H1 (cell line): ENCODE results near the gene PPP1R15B. TPM values are rescaled to one million over a fixed set of nuclear protein-coding genes. Genes with fewer than 3 reads are reported as not detected.
A peak's percentile ranks its signal among the peaks of the same experiment; 100 is the strongest.

Experiments
- CTCF ChIA-PET: fragments of 300-600 bp; sonication (Branson Sonifier 250); formaldehyde crosslinking; loops from one replicate; lab custom pipeline; 2021; ENCODE audit not compliant: partially characterized antibody; lab: Charles Lee
- POLR2A ChIA-PET: fragments of 300-600 bp; sonication (Branson Sonifier 250); formaldehyde crosslinking; loops from one replicate; lab custom pipeline; 2021; ENCODE audit warnings: inconsistent platforms; ENCODE audit not compliant: partially characterized antibody; lab: Charles Lee
- DNase-seq, 2 experiments: peaks; one replicate each; pipeline versions ENCODE4 v3.0.0 to v3.0.0-alpha.2; 2010 to 2022; ENCODE audit warnings: low spot score in 2 of 2, low read depth in 1 of 2, mixed read lengths in 1 of 2
- FAIRE-seq: peaks from 2 replicates; lab custom pipeline; 2011; peaks lifted over from hg19 to GRCh38; lab: Jason Lieb, UNC
- H2AFZ ChIP-seq: 2 replicates; pipeline ENCODE4 v1.8.1; 2012; ENCODE audit warnings: low read length, inconsistent platforms
- H2AK5ac ChIP-seq: 2 replicates; pipeline ENCODE4 v1.6.1; 2013; ENCODE audit warnings: low read depth, low read length
- H2BK120ac ChIP-seq: replicated peaks from 2 replicates; pipeline ENCODE3; 2013; ENCODE audit warnings: low read depth, low read length, inconsistent platforms
- H2BK12ac ChIP-seq: 2 replicates; pipeline ENCODE4 v1.6.1; 2013; ENCODE audit warnings: low read depth, low read length
- H2BK15ac ChIP-seq: 2 replicates; pipeline ENCODE4 v1.6.1; 2013; ENCODE audit warnings: low read length
- H2BK20ac ChIP-seq: 2 replicates; pipeline ENCODE4 v1.6.1; 2013; ENCODE audit warnings: low read length
- H2BK5ac ChIP-seq: 2 replicates; pipeline ENCODE4 v1.6.1; 2013; ENCODE audit warnings: low read depth, low read length
- H3K14ac ChIP-seq: 2 replicates; pipeline ENCODE4 v1.6.1; 2013; ENCODE audit warnings: inconsistent platforms; ENCODE audit not compliant: insufficient read length
- H3K18ac ChIP-seq: 2 replicates; pipeline ENCODE4 v1.6.1; 2013; ENCODE audit warnings: low read length; ENCODE audit errors: extremely low read depth
- H3K23ac ChIP-seq: 2 replicates; pipeline ENCODE4 v1.6.1; 2013; ENCODE audit warnings: inconsistent platforms; ENCODE audit not compliant: insufficient read length
- H3K23me2 ChIP-seq: 2 replicates; pipeline ENCODE4 v1.6.1; 2013; ENCODE audit warnings: low read depth, low read length
- H3K27ac ChIP-seq: 2 replicates; pipeline ENCODE4 v1.6.1; 2011; ENCODE audit warnings: low read depth, low read length, inconsistent platforms
- H3K27me3 ChIP-seq, 4 experiments: replicated peaks in 1 of 4; 1 replicate in 1 of 4; 2 replicates in 3 of 4; pipeline versions ENCODE4 v1.6.1 to v1.8.1; 2011 to 2013; ENCODE audit warnings: low read length in 3 of 4, mild to moderate bottlenecking in 3 of 4, inconsistent platforms in 2 of 4, mixed read lengths in 2 of 4, moderate library complexity in 1 of 4; ENCODE audit not compliant: control insufficient read depth in 3 of 4, insufficient read depth in 3 of 4; ENCODE audit errors: extremely low read depth in 1 of 4
- H3K36me3 ChIP-seq, 4 experiments: 2 replicates each; pipeline versions ENCODE4 v1.6.1 to v1.8.1; 2011 to 2013; ENCODE audit warnings: mild to moderate bottlenecking in 4 of 4, low read length in 3 of 4, moderate library complexity in 2 of 4, control low read depth in 1 of 4, inconsistent platforms in 1 of 4; ENCODE audit not compliant: insufficient read depth in 4 of 4, control insufficient read depth in 2 of 4
- H3K4ac ChIP-seq: replicated peaks from 2 replicates; pipeline ENCODE3; 2013; ENCODE audit warnings: low read length, low read depth, mixed read lengths, inconsistent platforms; ENCODE audit not compliant: insufficient read length
- H3K4me1 ChIP-seq, 4 experiments: replicated peaks in 1 of 4; 1 replicate in 1 of 4; 2 replicates in 3 of 4; pipeline versions ENCODE4 v1.6.1 to v1.8.1; 2011 to 2013; ENCODE audit warnings: low read length in 3 of 4, inconsistent platforms in 2 of 4, mixed read lengths in 1 of 4; ENCODE audit not compliant: insufficient read depth in 4 of 4, control insufficient read depth in 3 of 4
- H3K4me2 ChIP-seq, 2 experiments: 2 replicates each; pipeline versions ENCODE4 v1.6.1 to v1.8.1; 2011 to 2013; ENCODE audit warnings: low read depth in 2 of 2, low read length in 2 of 2, control low read depth in 1 of 2, inconsistent platforms in 1 of 2, mild to moderate bottlenecking in 1 of 2; ENCODE audit not compliant: insufficient read depth in 1 of 2
- H3K4me3 ChIP-seq, 4 experiments: fragments of 200-600, 300-600 bp in 1 of 4; sonication (generic), shearing (Covaris generic), sonication (Bioruptor Twin) in 1 of 4; 2 replicates each; pipeline versions ENCODE4 v1.5.1 to v1.8.1; 2011 to 2016; ENCODE audit warnings: low read length in 4 of 4, low read depth in 3 of 4, control low read depth in 2 of 4, inconsistent platforms in 2 of 4, mild to moderate bottlenecking in 2 of 4, mixed read lengths in 1 of 4, moderate library complexity in 1 of 4; ENCODE audit not compliant: insufficient read depth in 2 of 4; ENCODE audit errors: extremely low read depth in 1 of 4
- H3K56ac ChIP-seq: replicated peaks from 2 replicates; pipeline ENCODE3; 2013; ENCODE audit warnings: low read depth, mild to moderate bottlenecking, mixed read lengths, low read length, inconsistent platforms; ENCODE audit not compliant: insufficient read length
- H3K79me1 ChIP-seq: 2 replicates; pipeline ENCODE4 v1.6.1; 2013; ENCODE audit warnings: low read depth, low read length, control low read depth
- H3K79me2 ChIP-seq, 2 experiments: 2 replicates each; pipeline versions ENCODE4 v1.6.1 to v1.8.1; 2012 to 2013; ENCODE audit warnings: low read length in 2 of 2, mild to moderate bottlenecking in 2 of 2, inconsistent platforms in 1 of 2; ENCODE audit not compliant: insufficient read depth in 2 of 2, control insufficient read depth in 1 of 2
- H3K9ac ChIP-seq, 4 experiments: replicated peaks in 1 of 4; 1 replicate in 1 of 4; 2 replicates in 3 of 4; pipeline versions ENCODE4 v1.6.1 to v1.8.1; 2011 to 2013; ENCODE audit warnings: low read depth in 3 of 4, low read length in 3 of 4, control low read depth in 2 of 4, mild to moderate bottlenecking in 2 of 4, moderate library complexity in 2 of 4, inconsistent platforms in 1 of 4; ENCODE audit errors: extremely low read depth in 1 of 4
- H3K9me3 ChIP-seq, 2 experiments: 2 replicates each; pipeline versions ENCODE4 v1.6.1 to v1.8.1; 2012 to 2013; ENCODE audit warnings: mild to moderate bottlenecking in 2 of 2, moderate library complexity in 2 of 2, control low read depth in 1 of 2, inconsistent platforms in 1 of 2, low read depth in 1 of 2, low read length in 1 of 2, mixed read lengths in 1 of 2; ENCODE audit not compliant: insufficient read depth in 2 of 2
- H4K20me1 ChIP-seq, 2 experiments: replicated peaks in 1 of 2; 2 replicates each; pipeline versions ENCODE3 to v1.8.1; 2011 to 2013; ENCODE audit warnings: inconsistent platforms in 2 of 2, low read length in 2 of 2, mild to moderate bottlenecking in 1 of 2; ENCODE audit not compliant: insufficient read depth in 2 of 2, control insufficient read depth in 1 of 2
- H4K5ac ChIP-seq: 2 replicates; pipeline ENCODE4 v1.6.1; 2013; ENCODE audit warnings: low read length, low read depth, mixed read lengths, inconsistent platforms; ENCODE audit not compliant: insufficient read length
- H4K8ac ChIP-seq: 2 replicates; pipeline ENCODE4 v1.8.0; 2013; ENCODE audit warnings: mild to moderate bottlenecking, moderate library complexity, low read length, inconsistent platforms; ENCODE audit not compliant: insufficient read depth; ENCODE audit errors: extremely low read depth
- H4K91ac ChIP-seq: replicated peaks from 2 replicates; pipeline ENCODE3; 2013; ENCODE audit warnings: low read length, mixed read lengths, inconsistent platforms; ENCODE audit not compliant: insufficient read length
- HDAC2 ChIP-seq, 2 experiments: fragments of 300-600 bp in 1 of 2; sonication (generic) in 1 of 2; IDR thresholded peaks; 2 replicates each; pipeline ENCODE4 v1.6.1; 2011 to 2012; ENCODE audit warnings: low read depth in 2 of 2, low read length in 2 of 2, mild to moderate bottlenecking in 2 of 2, moderate library complexity in 2 of 2, borderline replicate concordance in 1 of 2, inconsistent platforms in 1 of 2
- KDM1A ChIP-seq: fragments of 200-600, 300-600 bp; sonication (generic); IDR thresholded peaks from 2 replicates; pipeline ENCODE4 v1.7.1; 2016; ENCODE audit warnings: mild to moderate bottlenecking, low read length, borderline replicate concordance
- SP2 ChIP-seq: IDR thresholded peaks from 2 replicates; pipeline ENCODE4 v1.6.1; 2012; ENCODE audit warnings: mild to moderate bottlenecking, low read length, inconsistent platforms
- TEAD4 ChIP-seq: IDR thresholded peaks from 2 replicates; pipeline ENCODE4 v1.6.1; 2012; ENCODE audit warnings: low read depth, low read length, inconsistent platforms, mixed read lengths
- WGBS, 2 experiments: shearing (Covaris generic) in 1 of 2; methylation state at CpG; one replicate each; pipeline versions ENCODE4 v1.1.6 to v1.1.7; 2013 to 2015; ENCODE audit warnings: low lambda C conversion rate in 2 of 2, mixed read lengths in 2 of 2, inconsistent platforms in 1 of 2, low coverage in 1 of 2, missing lambda C conversion rate in 1 of 2; ENCODE audit not compliant: insufficient replicate concordance in 2 of 2, insufficient coverage in 1 of 2, insufficient read length in 1 of 2; ENCODE audit errors: extremely low coverage in 1 of 2, missing lambda C conversion rate in 1 of 2; 5-methylcytosine and 5-hydroxymethylcytosine counted together
- polyA plus RNA-seq, 7 experiments: library from polyadenylated mRNA; depleted of rRNA in 3 of 7; stranded (reverse) in 5 of 7; unstranded in 2 of 7; fragments of >200 nt in 5 of 7; fragments of 200-250 nt in 2 of 7; gene quantifications; 1 replicate in 5 of 7; 2 replicates in 1 of 7; 4 replicates in 1 of 7; pipeline versions ENCODE4 v1.2.1 to v1.2.3, GENCODE V29; 2011 to 2013; ENCODE audit warnings: missing spikeins in 2 of 7, mixed read lengths in 2 of 7
- total RNA-seq: library from RNA; stranded (reverse); fragmentation: NEBNext Ultra II Directional; extraction: Animal tissue kit (Norgen Biotek cat#: 25700); gene quantifications from 2 replicates; pipeline ENCODE4 v1.2.1, GENCODE V29; 2021

PPP1R15B gene
- total and polyA plus RNA-seq, 2 of the 8 experiments (the other 6 are each of a cell fraction or from before 2014, with no cell fraction given), result 14.4 to 72.2 TPM

GRCh38 chr1:204358605-204359004 is 53.0 kb downstream of the PPP1R15B start:
- no peak overlapping the region for H2AK5ac ChIP-seq
- H3K23ac ChIP-seq, result no peak overlapping the region
- peak overlapping the region; percentile 24 for H3K18ac ChIP-seq
- H4K5ac ChIP-seq, result no peak overlapping the region
- no peak for FAIRE-seq
- H3K56ac ChIP-seq, result no peak overlapping the region
- no peak overlapping the region for H4K8ac ChIP-seq
- H3K27ac ChIP-seq, result no peak overlapping the region
- H3K4ac ChIP-seq, result no peak overlapping the region
- no peak overlapping the region; the same call in 1 of the 2 replicates for H2BK15ac ChIP-seq
- ChIA-PET POLR2A (interaction anchor here (1.1 kb wide), 1 partner anchor 20 kb away, joined by 4 read pairs; no protein-coding TSS in a partner anchor), CTCF (interaction anchor here (0.6 to 9.5 kb wide), 21 partner anchors 8 to 764 kb away, joined by 3 to 318 read pairs (median 12); partner anchors contain the start of genes GOLT1A, KISS1 and REN)
- H3K79me2 ChIP-seq, result no peaks in the 10 kb centered on the region
- H3K4me3 ChIP-seq, result peak overlapping the region in 1 of 4 experiments; percentile 45; a peak in 1 of 8 replicates
- peaks cover 0 to 9% (median 5%) of the 10 kb centered on the region in 4 experiments; a peak in 4 of 7 replicates for H3K27me3 ChIP-seq
- no peaks in the 10 kb centered on the region for H3K9me3 ChIP-seq
- no peak overlapping the region for H3K14ac ChIP-seq
- H3K23me2 ChIP-seq, result no peaks in the 10 kb centered on the region
- no peaks in the 10 kb centered on the region for H3K36me3 ChIP-seq
- no peak overlapping the region for H3K9ac ChIP-seq
- no peaks in the 10 kb centered on the region for H4K20me1 ChIP-seq
- peaks cover 13 to 20% (median 18%) of the 10 kb centered on the region in 4 experiments for H3K4me1 ChIP-seq
- H3K79me1 ChIP-seq, result no peaks in the 10 kb centered on the region
- no peak overlapping the region for H2BK20ac ChIP-seq
- no peak overlapping the region for H2BK120ac ChIP-seq
- no peak overlapping the region for H2AFZ ChIP-seq
- H2BK12ac ChIP-seq, result no peak overlapping the region; the same call in 1 of the 2 replicates
- TF ChIP-seq SP2 (no peak), HDAC2 (IDR thresholded peaks at IDR 0.05; ENCODE audit: borderline replicate concordance in 1 of 2, low read depth in 2 of 2, low read length in 2 of 2) (no peak), KDM1A (no peak), TEAD4 (no peak)
- peak overlapping the region; percentile 56 to 58 for H3K4me2 ChIP-seq
- no peak overlapping the region for H4K91ac ChIP-seq
- no CpG with 5 or more reads among the region's 5 CpGs for WGBS, 2 experiments
- DNase-seq, result no peak
- no peak overlapping the region for H2BK5ac ChIP-seq
